Naive thymus-derived CD8-positive, alpha-beta T cell (primary cell): ENCODE results near the gene HCN4. TPM values are rescaled to one million over a fixed set of nuclear protein-coding genes. Genes with fewer than 3 reads are reported as not detected.

Experiments used
- ATAC-seq, 2 donors: fragments of 150-1000 bp; cut with Tn5 transposase in 1 of 2; sonication (Bioruptor Pico), chemical (Tn5 transposase) in 1 of 2; 1 replicate in 1 of 2; 2 replicates in 1 of 2; pipeline ENCODE4 v1.10.0; 2021; ENCODE audit warnings: mild to moderate bottlenecking in 2 of 2, moderate library complexity in 2 of 2
- POLR2A ChIA-PET: fragments of 350-600 bp; sonication (Branson Sonifier 250); formaldehyde crosslinking; loops from one replicate; lab custom pipeline; 2021; ENCODE audit warnings: antibody characterized with exemption; lab: Charles Lee
- DNase-seq, 10 donors: peaks; one replicate each; pipeline versions ENCODE4 v3.0.0 to v3.0.0-alpha.2; 2020 to 2022
- H3K27ac Mint-ChIP-seq, 10 donors: one replicate each; pipeline ENCODE4 v1.8.0; 2020 to 2022; ENCODE audit warnings: mild to moderate bottlenecking in 10 of 10, mixed read lengths in 10 of 10, moderate library complexity in 4 of 10, inconsistent platforms in 1 of 10
- H3K27me3 Mint-ChIP-seq, 5 donors: one replicate each; pipeline ENCODE4 v1.8.0; 2021 to 2022; ENCODE audit warnings: mixed read lengths in 5 of 5
- H3K36me3 Mint-ChIP-seq, 3 donors: one replicate each; pipeline ENCODE4 v1.8.0; 2020 to 2022; ENCODE audit warnings: mixed read lengths in 3 of 3, mild to moderate bottlenecking in 2 of 3, inconsistent platforms in 1 of 3
- H3K4me1 Mint-ChIP-seq, 4 donors: one replicate each; pipeline ENCODE4 v1.8.0; 2021 to 2022; ENCODE audit warnings: mixed read lengths in 4 of 4
- H3K4me3 Mint-ChIP-seq, 10 donors: one replicate each; pipeline ENCODE4 v1.8.0; 2020 to 2022; ENCODE audit warnings: mild to moderate bottlenecking in 10 of 10, mixed read lengths in 10 of 10, moderate library complexity in 6 of 10, inconsistent platforms in 1 of 10
- H3K9me3 Mint-ChIP-seq, 9 donors: one replicate each; pipeline ENCODE4 v1.8.0; 2020 to 2022; ENCODE audit warnings: mixed read lengths in 9 of 9, mild to moderate bottlenecking in 3 of 9, inconsistent platforms in 1 of 9, moderate library complexity in 1 of 9
- polyA plus RNA-seq, 3 donors: library from polyadenylated mRNA; unstranded; fragments of 300-500 nt; fragmentation: Illumina TruSeq; gene quantifications; one replicate each; pipeline ENCODE4 v1.2.3, GENCODE V29; 2021
- total RNA-seq, 8 experiments: library from RNA in 2 of 8; stranded (reverse) in 2 of 8; gene quantifications; one replicate each; pipeline ENCODE4 v1.2.3 and lab custom pipeline; 2021 to 2026

HCN4 gene
- total and polyA plus RNA-seq, 5 experiments from 2014 or later: not detected

DNA sequence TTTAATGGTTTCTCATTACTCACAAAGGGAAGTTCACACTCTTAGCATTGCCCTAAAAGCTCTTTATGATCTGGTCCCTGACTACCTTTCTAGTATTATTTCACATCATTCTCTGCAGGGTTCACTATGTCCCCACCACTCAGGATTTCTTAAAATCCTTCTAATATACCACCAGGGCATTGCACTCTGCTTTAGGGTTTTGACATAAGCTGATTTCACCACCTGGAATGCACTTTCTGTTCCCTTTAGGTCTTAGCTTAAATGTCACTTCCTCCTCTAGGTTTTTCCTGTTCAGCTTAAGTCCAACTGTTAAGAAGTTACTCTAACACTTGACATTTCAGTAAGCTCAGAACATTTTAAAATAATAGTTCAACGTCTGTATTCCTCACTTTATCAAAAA, 81.7 kb downstream of the HCN4 start:
- ATAC-seq: no peak
- peaks cover 3 to 59% (median 5%) of the 10 kb centered on the region in 3 donors for H3K36me3 Mint-ChIP-seq
- DNase-seq: no peak

DNA sequence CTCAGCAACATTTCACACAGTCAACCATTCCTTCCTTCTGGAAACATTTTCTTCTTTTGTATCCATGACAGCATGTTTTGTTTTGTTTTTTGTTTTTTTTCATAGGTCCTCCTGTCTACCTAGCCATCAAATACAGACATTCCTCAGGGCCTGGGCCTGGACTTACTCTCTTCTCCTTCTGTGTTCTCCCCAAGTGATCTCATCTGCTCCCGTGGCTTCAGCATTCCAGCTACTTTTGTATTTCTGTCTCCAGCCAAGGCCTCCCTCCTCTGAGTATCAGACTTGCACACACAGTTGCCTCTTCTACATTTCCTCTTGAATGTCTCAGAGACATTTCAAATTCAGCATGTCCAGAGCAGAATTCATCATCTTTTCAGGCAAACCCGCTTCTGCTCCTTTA, 82.4 kb downstream of the HCN4 start:
- Mint-ChIP-seq H3K4me3 (no peak overlapping the region), H3K9me3 (no peaks in the 10 kb centered on the region), H3K4me1 (peaks cover 0 to 14% (median 0%) of the 10 kb centered on the region in 4 donors), H3K27ac (no peak overlapping the region), H3K27me3 (no peaks in the 10 kb centered on the region), H3K36me3 (peaks cover 3 to 59% (median 5%) of the 10 kb centered on the region in 3 donors)
- POLR2A ChIA-PET: no interaction called here
- no peak for DNase-seq
- ATAC-seq: no peak

More for the DNA sequence above, 81.7 kb downstream of the HCN4 start:
- H3K4me1 Mint-ChIP-seq: peaks cover 0 to 14% (median 0%) of the 10 kb centered on the region in 4 donors
- H3K27ac Mint-ChIP-seq: no peak overlapping the region
- H3K9me3 Mint-ChIP-seq: no peaks in the 10 kb centered on the region
- H3K27me3 Mint-ChIP-seq: no peaks in the 10 kb centered on the region
- no peak overlapping the region for H3K4me3 Mint-ChIP-seq
- POLR2A ChIA-PET: interaction anchor here (0.6 kb wide), 1 partner anchor 13 kb away, joined by 3 read pairs; no protein-coding TSS in a partner anchor

DNA sequence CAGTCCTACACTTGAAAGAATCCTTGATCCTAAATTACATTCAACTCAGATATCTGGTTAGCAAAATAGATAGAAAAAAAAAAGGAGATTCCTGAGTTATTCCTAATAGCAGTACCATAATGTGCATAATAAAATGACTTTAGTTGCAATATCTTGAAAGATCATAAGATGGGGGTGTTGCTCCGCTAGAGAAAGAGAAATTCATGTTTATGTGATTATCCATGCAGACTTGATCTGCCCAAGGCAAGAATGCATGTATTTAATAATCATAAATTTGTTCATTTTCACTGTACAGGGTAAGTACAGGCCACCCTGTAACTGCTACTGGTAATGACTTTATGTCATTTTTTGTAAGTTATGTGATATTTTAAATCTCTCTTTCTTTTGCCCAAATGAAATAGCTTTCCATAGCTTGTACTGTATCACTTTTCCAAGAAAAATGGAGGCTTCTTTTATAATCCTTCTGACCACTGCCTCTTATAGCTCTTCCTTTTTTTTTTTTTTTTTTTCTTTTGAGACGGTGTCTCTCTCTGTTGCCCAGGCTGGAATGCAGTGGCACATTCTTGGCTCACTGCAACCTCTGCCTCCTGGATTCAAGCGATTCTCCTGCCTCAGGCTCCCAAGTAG, 84.6 kb downstream of the HCN4 start:
- Mint-ChIP-seq H3K36me3 (peaks cover 2 to 51% (median 3%) of the 10 kb centered on the region in 3 donors), H3K4me3 (no peak overlapping the region)
- no peak for DNase-seq

DNA sequence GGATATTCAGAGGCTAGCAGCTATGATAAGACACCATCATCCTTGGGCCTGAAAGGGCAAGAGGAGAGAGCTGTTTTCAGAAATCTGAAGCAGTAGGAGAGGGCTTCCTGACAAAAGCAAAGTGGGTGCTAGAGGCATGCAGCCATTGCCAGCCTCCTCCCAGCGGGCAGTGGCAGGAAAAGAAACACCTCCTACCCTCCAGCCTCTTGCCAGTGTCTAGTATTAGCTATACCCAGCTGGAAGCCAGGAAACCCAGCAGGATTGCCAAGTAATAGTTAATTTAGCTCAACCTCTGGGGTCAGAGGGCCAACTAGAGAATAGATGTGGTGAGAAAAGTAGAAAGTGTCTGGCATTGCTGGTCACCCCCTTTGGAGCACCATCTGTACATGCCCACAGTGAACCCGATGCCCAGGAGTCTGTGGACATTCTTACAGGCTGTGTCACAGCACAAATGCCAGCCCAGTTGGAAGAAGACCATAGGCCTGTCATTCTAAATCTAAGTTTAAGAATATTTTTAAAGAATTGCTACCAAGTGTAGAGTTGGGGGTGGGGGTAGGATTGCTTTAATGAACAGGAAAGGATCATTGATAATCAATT, 85.3 kb downstream of the HCN4 start:
- ATAC-seq (no peak), DNase-seq (no peak)
- POLR2A ChIA-PET: no interaction called here
- Mint-ChIP-seq H3K4me1 (peaks cover 0 to 14% (median 0%) of the 10 kb centered on the region in 4 donors), H3K36me3 (peaks cover 0 to 44% (median 0%) of the 10 kb centered on the region in 3 donors), H3K4me3 (no peak overlapping the region), H3K27ac (no peak overlapping the region), H3K27me3 (peaks cover 0 to 2% (median 0%) of the 10 kb centered on the region in 5 donors), H3K9me3 (no peaks in the 10 kb centered on the region)

More for the DNA sequence above, 84.6 kb downstream of the HCN4 start:
- ATAC-seq: no peak
- H3K4me1 Mint-ChIP-seq: peaks cover 0 to 14% (median 0%) of the 10 kb centered on the region in 4 donors
- H3K27me3 Mint-ChIP-seq: peaks cover 0 to 2% (median 0%) of the 10 kb centered on the region in 5 donors
- H3K27ac Mint-ChIP-seq: no peak overlapping the region
- H3K9me3 Mint-ChIP-seq: no peaks in the 10 kb centered on the region
- POLR2A ChIA-PET: no interaction called here

DNA sequence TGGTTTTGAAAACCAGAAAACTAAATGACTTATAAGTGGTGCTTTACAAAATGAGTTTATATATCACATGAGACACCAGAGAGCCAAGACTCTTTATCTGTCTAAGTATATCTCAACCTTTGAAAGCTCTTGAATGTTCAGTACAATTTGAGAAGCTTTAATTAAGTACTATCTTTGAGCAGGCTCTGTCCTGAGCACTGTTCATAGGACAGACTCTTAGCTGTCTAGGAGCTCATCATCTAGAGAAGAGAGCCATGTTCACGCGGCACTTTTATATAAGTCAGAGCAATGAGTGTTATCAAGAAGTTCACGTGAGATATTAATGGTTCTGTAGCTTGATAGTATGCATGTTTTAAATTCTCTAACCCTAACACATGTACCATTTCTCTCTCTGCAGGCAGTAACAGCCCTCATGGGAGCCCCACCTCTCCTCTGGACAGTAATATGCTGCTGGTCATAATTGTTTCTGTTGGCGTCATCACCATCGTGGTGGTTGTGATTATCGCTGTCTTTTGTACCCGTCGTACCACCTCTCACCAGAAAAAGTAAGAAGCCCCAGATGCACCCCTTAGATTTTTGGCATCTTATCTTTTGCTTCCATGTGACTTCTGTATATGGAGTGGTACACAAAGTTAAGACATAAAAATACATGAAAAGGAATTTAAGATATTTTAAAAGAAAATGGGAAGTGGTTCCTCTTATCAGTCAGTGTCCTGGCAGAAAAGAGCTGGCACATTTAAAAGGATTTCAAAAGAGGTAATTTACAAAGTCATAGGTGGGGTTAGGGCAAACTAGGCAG, 86.0 kb downstream of the HCN4 start:
- Mint-ChIP-seq H3K4me3 (no peak overlapping the region), H3K27me3 (peaks cover 0 to 2% (median 0%) of the 10 kb centered on the region in 5 donors), H3K9me3 (no peaks in the 10 kb centered on the region), H3K27ac (no peak overlapping the region), H3K4me1 (peaks cover 0 to 14% (median 0%) of the 10 kb centered on the region in 4 donors), H3K36me3 (peaks cover 0 to 37% (median 0%) of the 10 kb centered on the region in 3 donors)
- ATAC-seq (no peak), DNase-seq (no peak)
- POLR2A ChIA-PET: no interaction called here

DNA sequence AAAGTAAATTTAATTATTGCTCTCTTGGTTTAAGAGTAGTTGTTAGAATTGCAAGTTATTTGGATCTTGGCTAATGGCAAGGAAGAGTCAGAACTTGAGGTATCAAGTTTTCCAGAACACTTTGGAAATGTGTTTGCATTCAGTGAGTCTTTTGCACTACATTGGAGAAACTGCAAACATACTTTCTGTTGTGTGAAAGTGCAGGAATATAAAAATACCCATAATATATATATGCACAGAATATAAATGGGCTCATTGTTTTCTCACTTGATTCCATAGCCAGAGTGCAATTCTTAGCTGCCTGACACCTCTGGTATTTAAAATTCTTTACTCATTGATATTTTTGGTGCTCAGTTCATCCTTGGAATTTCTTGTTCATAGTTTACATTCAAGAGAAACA, 92.9 kb downstream of the HCN4 start:
- no peak overlapping the region for H3K27ac Mint-ChIP-seq
- peaks cover 0 to 3% (median 2%) of the 10 kb centered on the region in 4 donors for H3K4me1 Mint-ChIP-seq
- no peak for DNase-seq
- H3K36me3 Mint-ChIP-seq: peaks cover 0 to 15% (median 0%) of the 10 kb centered on the region in 3 donors
- no peaks in the 10 kb centered on the region for H3K9me3 Mint-ChIP-seq
- no peak for ATAC-seq
- POLR2A ChIA-PET: no interaction called here
- no peak overlapping the region for H3K4me3 Mint-ChIP-seq
- peaks cover 0 to 4% (median 0%) of the 10 kb centered on the region in 5 donors for H3K27me3 Mint-ChIP-seq

DNA sequence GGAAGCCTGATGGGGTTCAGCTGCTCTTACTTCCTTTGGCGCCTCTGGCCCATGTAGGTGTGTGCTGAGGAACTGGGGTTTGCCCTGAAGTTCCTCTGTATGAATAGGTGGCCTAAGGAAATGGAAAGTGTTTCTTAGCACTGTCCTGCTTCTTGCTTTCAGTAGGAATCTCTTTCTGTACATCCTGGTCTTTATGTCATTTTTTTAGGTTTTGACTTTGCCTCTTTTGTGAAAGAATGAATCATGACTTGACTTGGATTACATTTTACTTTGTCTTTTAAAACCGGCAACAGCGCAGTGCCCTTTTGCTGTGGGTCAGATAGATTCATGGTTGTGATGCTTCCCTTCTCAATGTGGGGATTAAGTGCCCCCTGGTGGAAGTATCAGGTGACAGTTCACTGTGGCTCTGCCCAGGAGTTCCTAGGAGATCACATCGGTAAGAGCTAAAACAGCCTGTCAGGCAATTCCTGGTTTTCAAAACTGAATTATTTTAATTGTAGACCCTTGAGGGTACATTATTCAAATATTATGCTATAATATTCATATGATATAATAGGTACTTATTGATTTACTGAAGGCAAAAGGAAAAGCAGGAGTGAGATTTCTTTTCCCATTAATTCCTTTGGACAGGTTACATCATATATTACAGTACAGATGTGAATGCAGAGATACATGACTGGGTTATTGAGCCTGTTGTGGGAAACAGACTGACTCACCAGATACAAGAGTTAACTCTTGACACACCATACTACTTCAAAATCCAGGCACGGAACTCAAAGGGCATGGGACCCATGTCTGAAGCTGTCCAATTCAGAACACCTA, 95.4 kb downstream of the HCN4 start:
- ATAC-seq (peak in 1 of 2 donors; percentile 44), DNase-seq (peak in 9 of 10 donors; percentile 1 to 44 (median 18))
- Mint-ChIP-seq H3K4me1 (peaks cover 0 to 3% (median 2%) of the 10 kb centered on the region in 4 donors), H3K27me3 (peaks cover 0 to 2% (median 0%) of the 10 kb centered on the region in 5 donors), H3K27ac (peak overlapping the region in 1 of 10 donors; percentile 10), H3K4me3 (no peak overlapping the region), H3K9me3 (no peaks in the 10 kb centered on the region), H3K36me3 (peaks cover 0 to 22% (median 9%) of the 10 kb centered on the region in 3 donors)
- POLR2A ChIA-PET: no interaction called here

DNA sequence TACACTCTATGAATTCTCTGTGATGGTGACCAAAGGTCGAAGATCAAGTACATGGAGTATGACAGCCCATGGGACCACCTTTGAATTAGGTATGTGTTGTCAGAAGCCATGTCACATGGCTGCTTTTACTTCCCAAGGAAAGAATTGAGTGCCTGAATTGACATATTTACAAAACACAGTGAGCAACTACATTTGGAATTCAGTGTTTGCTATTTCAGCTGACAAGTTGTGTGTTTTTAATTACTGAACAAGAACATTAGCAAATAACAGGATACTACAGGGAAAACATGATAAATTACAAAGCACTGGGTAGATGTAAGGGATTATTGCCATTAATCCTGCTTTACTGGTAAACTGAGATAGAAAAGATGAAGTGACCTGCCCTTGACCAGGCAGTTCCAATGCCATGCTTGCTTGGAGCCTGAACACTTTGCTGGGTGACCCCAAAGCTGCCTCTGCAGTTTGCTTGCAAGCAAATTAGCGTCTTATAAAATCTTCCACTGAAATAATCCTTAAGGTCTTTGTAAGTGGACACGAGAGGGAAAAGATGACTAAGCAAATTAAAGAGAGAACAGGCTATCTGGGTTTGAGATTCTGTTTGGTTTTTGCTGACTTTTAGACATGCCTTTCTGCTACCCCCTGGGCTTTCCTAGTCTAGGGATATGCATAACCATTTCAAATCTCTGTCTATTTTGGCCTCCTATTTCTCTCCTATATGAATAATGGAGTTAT, 98.2 kb downstream of the HCN4 start:
- POLR2A ChIA-PET: no interaction called here
- no peak for DNase-seq
- Mint-ChIP-seq H3K4me3 (no peak overlapping the region), H3K36me3 (peaks cover 0 to 25% (median 9%) of the 10 kb centered on the region in 3 donors), H3K27me3 (peaks cover 0 to 2% (median 0%) of the 10 kb centered on the region in 5 donors), H3K27ac (no peak overlapping the region), H3K4me1 (peaks cover 0 to 3% (median 2%) of the 10 kb centered on the region in 4 donors), H3K9me3 (no peaks in the 10 kb centered on the region)
- ATAC-seq: no peak

Other genes with a start within 250 kb of the HCN4 start
- not detected for gene REC114, start 74.2 kb upstream of the HCN4 start, total RNA-seq
- gene REC114, start 74.2 kb upstream of the HCN4 start, polyA plus RNA-seq: under 1 TPM in 1 of 3 donors, not detected in 2; 0.32 TPM